Lung (tissue), 12 donors: Measurements from ENCODE around the gene TSPYL1. TPM values are rescaled to one million over a fixed set of nuclear protein-coding genes. Genes with fewer than 3 reads are reported as not detected.

Experiments used
- ATAC-seq: fragments of 200-7000 bp; cut with Tn5 transposase; one replicate; pipeline ENCODE4 v1.9.1; 2020; ENCODE audit warnings: moderate number of reproducible peaks; ENCODE audit not compliant: insufficient read depth, low FRiP score
- DNase-seq, 3 donors: peaks; one replicate each; pipeline ENCODE4 v3.0.0-alpha.2; 2013 to 2017
- H3K27ac ChIP-seq, 2 donors: one replicate each; pipeline ENCODE4 v1.5.1; 2013; ENCODE audit warnings: mild to moderate bottlenecking in 2 of 2, moderate library complexity in 2 of 2, control low read depth in 1 of 2, inconsistent platforms in 1 of 2, low read depth in 1 of 2, low read length in 1 of 2
- H3K27me3 ChIP-seq, 3 donors: one replicate each; pipeline ENCODE4 v1.5.1; 2013; ENCODE audit warnings: low read length in 2 of 3; ENCODE audit not compliant: control insufficient read depth in 3 of 3, insufficient read depth in 3 of 3
- H3K36me3 ChIP-seq, 4 donors: one replicate each; pipeline ENCODE4 v1.5.1; 2013; ENCODE audit warnings: low read length in 4 of 4, mild to moderate bottlenecking in 1 of 4, moderate library complexity in 1 of 4; ENCODE audit not compliant: control insufficient read depth in 4 of 4, insufficient read depth in 4 of 4
- H3K4me1 ChIP-seq, 5 donors: one replicate each; pipeline ENCODE4 v1.5.1; 2013; ENCODE audit warnings: low read length in 5 of 5, mild to moderate bottlenecking in 2 of 5, moderate library complexity in 1 of 5; ENCODE audit not compliant: control insufficient read depth in 5 of 5, insufficient read depth in 5 of 5
- H3K4me3 ChIP-seq: one replicate; pipeline ENCODE4 v1.5.1; 2013; ENCODE audit warnings: mild to moderate bottlenecking, control low read depth, moderate library complexity
- H3K9ac ChIP-seq, 2 donors: one replicate each; pipeline ENCODE4 v1.5.1; 2013; ENCODE audit warnings: low read length in 2 of 2, control low read depth in 1 of 2; ENCODE audit not compliant: insufficient read depth in 1 of 2
- H3K9me3 ChIP-seq, 4 donors: one replicate each; pipeline ENCODE4 v1.5.1; 2013; ENCODE audit warnings: low read length in 3 of 4, mild to moderate bottlenecking in 1 of 4, moderate library complexity in 1 of 4; ENCODE audit not compliant: control insufficient read depth in 4 of 4, insufficient read depth in 3 of 4
- WGBS, 2 donors: extraction: QIAGEN DNeasy Blood & Tissue Kit; methylation state at CpG; one replicate each; pipeline ENCODE4 v1.1.7; 2013; 5-methylcytosine and 5-hydroxymethylcytosine counted together
- polyA plus RNA-seq, 2 donors: library from polyadenylated mRNA; stranded (reverse); fragments of 200-250 nt; gene quantifications; one replicate each; pipeline ENCODE4 v1.2.1, GENCODE V29; 2013
- total RNA-seq, 2 donors: library from RNA; depleted of rRNA in 1 of 2; stranded (reverse); fragments of >200 nt in 1 of 2; gene quantifications; one replicate each; pipeline ENCODE4 v1.2.1, GENCODE V29; 2014 to 2021
- TF ChIP-seq, protein P1 (sequence below): IDR thresholded peaks from 2 replicates; pipeline ENCODE4 v1.5.1; 2012; ENCODE audit warnings: mild to moderate bottlenecking; ENCODE audit errors: control extremely low read depth, extremely low read depth
- donor health status: control.
- donor health status: control.
- donor health status: Bipolar disorder and iron deficiency.
- donor health status: healthy.
- donor health status: DM: yes; HTN: yes; CAD: no.

TSPYL1 gene
- total and polyA plus RNA-seq, 4 donors: 16.3 to 68.8 (median 46.4) TPM

GRCh38 chr6:116229287-116229913, 50.3 kb downstream of the TSPYL1 start:
- ATAC-seq: peak; percentile 41
- Histone ChIP-seq H3K4me1 (no peaks in the 10 kb centered on the region), H3K9me3 (no peaks in the 10 kb centered on the region), H3K4me3 (no peak overlapping the region), H3K36me3 (peaks cover 0 to 8% (median 2%) of the 10 kb centered on the region in 4 donors), H3K9ac (no peak overlapping the region), H3K27ac (no peak overlapping the region), H3K27me3 (no peaks in the 10 kb centered on the region)
- 85 to 86% methylated on average over 17 of the region's 17 CpGs for WGBS, 2 donors
- DNase-seq: peak; percentile 85 to 91 (median 90)
- TF ChIP-seq, protein P1, sequence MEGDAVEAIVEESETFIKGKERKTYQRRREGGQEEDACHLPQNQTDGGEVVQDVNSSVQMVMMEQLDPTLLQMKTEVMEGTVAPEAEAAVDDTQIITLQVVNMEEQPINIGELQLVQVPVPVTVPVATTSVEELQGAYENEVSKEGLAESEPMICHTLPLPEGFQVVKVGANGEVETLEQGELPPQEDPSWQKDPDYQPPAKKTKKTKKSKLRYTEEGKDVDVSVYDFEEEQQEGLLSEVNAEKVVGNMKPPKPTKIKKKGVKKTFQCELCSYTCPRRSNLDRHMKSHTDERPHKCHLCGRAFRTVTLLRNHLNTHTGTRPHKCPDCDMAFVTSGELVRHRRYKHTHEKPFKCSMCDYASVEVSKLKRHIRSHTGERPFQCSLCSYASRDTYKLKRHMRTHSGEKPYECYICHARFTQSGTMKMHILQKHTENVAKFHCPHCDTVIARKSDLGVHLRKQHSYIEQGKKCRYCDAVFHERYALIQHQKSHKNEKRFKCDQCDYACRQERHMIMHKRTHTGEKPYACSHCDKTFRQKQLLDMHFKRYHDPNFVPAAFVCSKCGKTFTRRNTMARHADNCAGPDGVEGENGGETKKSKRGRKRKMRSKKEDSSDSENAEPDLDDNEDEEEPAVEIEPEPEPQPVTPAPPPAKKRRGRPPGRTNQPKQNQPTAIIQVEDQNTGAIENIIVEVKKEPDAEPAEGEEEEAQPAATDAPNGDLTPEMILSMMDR: no peak

Other genes with a start within 250 kb of the TSPYL1 start
- gene FRK, start 219.0 kb downstream of the TSPYL1 start, total RNA-seq: 10 to 100 TPM in 1 of 2 donors, 1 to 10 TPM in 1; 8.7 to 18.3 TPM
- gene FRK, start 219.0 kb downstream of the TSPYL1 start, polyA plus RNA-seq: 1 to 10 TPM; 1.2 to 1.4 TPM
- 10 to 100 TPM; 24.6 to 49.0 TPM for gene NT5DC1, start 179.1 kb downstream of the TSPYL1 start, total RNA-seq
- 10 to 100 TPM in 1 of 2 donors, 1 to 10 TPM in 1; 8.6 to 19.6 TPM for gene NT5DC1, start 179.1 kb downstream of the TSPYL1 start, polyA plus RNA-seq
- under 1 TPM in 1 of 2 donors, not detected in 1; 0.28 TPM for gene COL10A1, start 153.8 kb downstream of the TSPYL1 start, total RNA-seq
- not detected for gene COL10A1, start 153.8 kb downstream of the TSPYL1 start, polyA plus RNA-seq
- 10 to 100 TPM; 14.8 to 30.0 TPM for gene TSPYL4, start 25.9 kb downstream of the TSPYL1 start, total RNA-seq
- gene TSPYL4, start 25.9 kb downstream of the TSPYL1 start, polyA plus RNA-seq: 1 to 10 TPM; 7.3 to 8.9 TPM
- gene DSE, start 91.0 kb upstream of the TSPYL1 start, total RNA-seq: 10 to 100 TPM; 44.5 to 46.9 TPM
- gene DSE, start 91.0 kb upstream of the TSPYL1 start, polyA plus RNA-seq: 10 to 100 TPM in 1 of 2 donors, 1 to 10 TPM in 1; 5.4 to 40.3 TPM
- 1 to 10 TPM; 2.1 to 6.0 TPM for gene CALHM6, start 181.4 kb upstream of the TSPYL1 start, total RNA-seq
- gene CALHM6, start 181.4 kb upstream of the TSPYL1 start, polyA plus RNA-seq: 10 to 100 TPM in 1 of 2 donors, 1 to 10 TPM in 1; 9.2 to 20.8 TPM
- gene CALHM5, start 231.7 kb upstream of the TSPYL1 start, total RNA-seq: 1 to 10 TPM; 1.3 to 3.0 TPM
- gene CALHM5, start 231.7 kb upstream of the TSPYL1 start, polyA plus RNA-seq: under 1 TPM; 0.41 to 0.69 TPM